Right lobe of liver (tissue), 6 donors: Measurements from ENCODE around the gene PRKACB. TPM values are rescaled to one million over a fixed set of nuclear protein-coding genes. Genes with fewer than 3 reads are reported as not detected.
A peak's percentile ranks its signal among the peaks of the same experiment; 100 is the strongest.

Source experiments
- ATAC-seq, 4 donors: fragments of 200-7000 bp; cut with Tn5 transposase; one replicate each; pipeline ENCODE4 v1.9.1; 2020; ENCODE audit warnings: mild to moderate bottlenecking in 4 of 4, moderate library complexity in 4 of 4
- DNase-seq, 3 donors: peaks; one replicate each; pipeline ENCODE4 v3.0.0-alpha.2; 2020
- H3K27ac ChIP-seq, 3 donors: fragments of 200-600 bp; one replicate each; pipeline ENCODE4 v1.8.0; 2022
- H3K27me3 ChIP-seq, 2 donors: fragments of 200-600 bp; one replicate each; pipeline ENCODE4 v1.8.0; 2022
- H3K36me3 ChIP-seq, 4 donors: fragments of 200-600 bp; sonication (generic) in 1 of 4; one replicate each; pipeline versions ENCODE4 v1.5.1 to v1.8.0; 2017 to 2022; ENCODE audit warnings: control low read depth in 1 of 4
- H3K4me1 ChIP-seq, 4 donors: fragments of 200-600 bp; sonication (generic) in 1 of 4; one replicate each; pipeline versions ENCODE4 v1.5.1 to v1.8.0; 2017 to 2022; ENCODE audit warnings: control low read depth in 1 of 4
- H3K4me3 ChIP-seq, 3 donors: fragments of 200-600 bp; one replicate each; pipeline ENCODE4 v1.8.0; 2022
- H3K9me3 ChIP-seq, 4 donors: fragments of 200-600 bp; sonication (generic) in 1 of 4; one replicate each; pipeline versions ENCODE4 v1.5.1 to v1.8.0; 2017 to 2022; ENCODE audit warnings: control low read depth in 1 of 4
- CTCF ChIP-seq, 4 donors: fragments of 200-600 bp in 3 of 4; fragments of 450-650 bp in 1 of 4; IDR thresholded peaks; one replicate each; pipeline versions ENCODE4 v1.5.1 to v1.8.0; 2016 to 2022; ENCODE audit warnings: antibody characterized with exemption in 4 of 4, mild to moderate bottlenecking in 2 of 4
- POLR2A ChIP-seq: fragments of 450-650 bp; IDR thresholded peaks from one replicate; pipeline ENCODE4 v1.6.1; 2017; ENCODE audit warnings: antibody characterized with exemption, mild to moderate bottlenecking
- WGBS: methylation state at CpG from one replicate; pipeline ENCODE4 v1.1.6; 2018; ENCODE audit warnings: low coverage, low lambda C conversion rate; ENCODE audit not compliant: insufficient coverage; ENCODE audit errors: missing lambda C conversion rate; 5-methylcytosine and 5-hydroxymethylcytosine counted together
- intact Hi-C, 2 donors: fragments of 100-400 bp; cut with DNase I; formaldehyde crosslinking; loops; one replicate each; pipeline versions ENCODE4 v1.11.2 to v1.14.1; 2022
- total RNA-seq, 6 experiments: library from RNA; depleted of rRNA in 2 of 6; stranded (reverse); fragments of >200 nt in 2 of 6; fragmentation: NEBNext Ultra II Directional in 3 of 6; extraction: Animal tissue kit (Norgen Biotek cat#: 25700) in 3 of 6; gene quantifications; one replicate each; pipeline versions ENCODE4 v1.1.0 to v1.2.4, GENCODE V29; 2016 to 2023
- donor health status: DM: no; HTN: yes; CAD: no.
- donor health status: DM: no; HTN: no; CAD: no.
- donor health status: DM: no; HTN: no; CAD: no.
- donor health status: DM: no; HTN: yes; CAD: no.
- donor health status: DM: no; HTN: yes; CAD: no.

The PRKACB gene
- total RNA-seq, 6 experiments from 2014 or later = 11.1 to 19.7 (median 15.6) TPM

- TF ChIP-seq POLR2A (no peak), CTCF (IDR thresholded peaks at IDR 0.05) (peak; percentile 63 to 78 (median 76))
- H3K27me3 ChIP-seq = no peaks in the 10 kb centered on the region
- DNase-seq (peak in 2 of 3 donors; percentile 25 to 57), ATAC-seq (peak; percentile 78 to 88 (median 86))
- no peaks in the 10 kb centered on the region for H3K4me1 ChIP-seq
- intact Hi-C loops = loop anchor here in 1 of 2 donors (10.0 kb wide), 1 partner anchor 188 kb away; no protein-coding TSS in a partner anchor
- H3K4me3 ChIP-seq = no peak overlapping the region
- H3K36me3 ChIP-seq = no peaks in the 10 kb centered on the region
- H3K27ac ChIP-seq = no peak overlapping the region
- H3K9me3 ChIP-seq = no peaks in the 10 kb centered on the region
- WGBS = 4% methylated on average over 2 of the region's 2 CpGs
Measured at GRCh38 chr1:84122780-84123382, 21.2 kb upstream of the PRKACB start.

- Histone ChIP-seq H3K4me3 (no peak overlapping the region), H3K4me1 (no peaks in the 10 kb centered on the region), H3K27me3 (no peaks in the 10 kb centered on the region), H3K9me3 (no peaks in the 10 kb centered on the region), H3K36me3 (no peaks in the 10 kb centered on the region), H3K27ac (no peak overlapping the region)
- no peak for TF ChIP-seq CTCF (IDR thresholded peaks at IDR 0.05)
- no peak for TF ChIP-seq POLR2A
- intact Hi-C loops = no loop called here
- 94% methylated on average over 2 of the region's 7 CpGs for WGBS
- DNase-seq (no peak), ATAC-seq (no peak)
Measured at GRCh38 chr1:84133479-84133878, 10.6 kb upstream of the PRKACB start.

GRCh38 chr1:84135341-84135740, 8.7 kb upstream of the PRKACB start:
- Histone ChIP-seq H3K9me3 (peaks cover 0 to 4% (median 0%) of the 10 kb centered on the region in 4 donors), H3K27me3 (no peaks in the 10 kb centered on the region), H3K4me1 (no peaks in the 10 kb centered on the region), H3K27ac (no peak overlapping the region), H3K36me3 (no peaks in the 10 kb centered on the region), H3K4me3 (no peak overlapping the region)
- intact Hi-C loops = no loop called here
- TF ChIP-seq POLR2A = no peak
- TF ChIP-seq CTCF (IDR thresholded peaks at IDR 0.05) = no peak
- DNase-seq = no peak
- ATAC-seq = no peak

- TF ChIP-seq POLR2A (no peak), CTCF (IDR thresholded peaks at IDR 0.05) (peak; percentile 55 to 67 (median 60))
- Histone ChIP-seq H3K27me3 (no peaks in the 10 kb centered on the region), H3K4me1 (no peaks in the 10 kb centered on the region), H3K27ac (no peak overlapping the region), H3K36me3 (no peaks in the 10 kb centered on the region), H3K4me3 (peak overlapping the region in 1 of 3 donors; percentile 4), H3K9me3 (peaks cover 0 to 4% (median 0%) of the 10 kb centered on the region in 4 donors)
- peak; percentile 41 to 72 (median 56) for ATAC-seq
- intact Hi-C loops = loop anchor here in 1 of 2 donors (10.0 kb wide), 1 partner anchor 293 kb away; no protein-coding TSS in a partner anchor
- 30% methylated on average over 9 of the region's 9 CpGs for WGBS
- DNase-seq = no peak
Measured at GRCh38 chr1:84141182-84142003, 2.7 kb upstream of the PRKACB start.
